Activated CD8-positive, alpha-beta memory T cell treated with anti-CD3 and anti-CD28 coated beads for 4 hours (primary cell): Measurements from ENCODE around the gene FBXO34.
"Not testable (repeated sequence)": the region's sequence is repeated elsewhere in the genome, so short reads cannot be mapped to it uniquely, and the experiment has no call there.

Experiments used
- DNase-seq, 2 donors: peaks; one replicate each; pipeline ENCODE4 v3.0.0-alpha.2; 2020; ENCODE audit warnings: low read depth in 2 of 2

FBXO34 gene

GRCh38 chr14:55309154-55309553 lies 37.9 kb downstream of the FBXO34 start:
- no peak for DNase-seq

GRCh38 chr14:55309761-55310365 lies 38.6 kb downstream of the FBXO34 start:
- no peak for DNase-seq

- DNase-seq, result not testable (repeated sequence)
Measured at GRCh38 chr14:55312379-55313030, 41.3 kb downstream of the FBXO34 start.

- no peak for DNase-seq
Measured at GRCh38 chr14:55313480-55313879, 42.3 kb downstream of the FBXO34 start.

- no peak for DNase-seq
Measured at GRCh38 chr14:55314449-55314848, 43.2 kb downstream of the FBXO34 start.

GRCh38 chr14:55316564-55316963 lies 45.3 kb downstream of the FBXO34 start:
- DNase-seq, result no peak

- DNase-seq, result no peak
Measured at GRCh38 chr14:55317542-55318306, 46.5 kb downstream of the FBXO34 start.

- DNase-seq, result no peak
Measured at GRCh38 chr14:55318694-55319093, 47.5 kb downstream of the FBXO34 start.

GRCh38 chr14:55323910-55324309 lies 52.7 kb downstream of the FBXO34 start:
- no peak for DNase-seq

GRCh38 chr14:55324812-55325211 lies 53.6 kb downstream of the FBXO34 start:
- no peak for DNase-seq

GRCh38 chr14:55327179-55327578 lies 56.0 kb downstream of the FBXO34 start:
- no peak for DNase-seq

GRCh38 chr14:55328317-55328716 lies 57.1 kb downstream of the FBXO34 start:
- no peak for DNase-seq

GRCh38 chr14:55329999-55330710 lies 58.9 kb downstream of the FBXO34 start:
- no peak for DNase-seq

- no peak for DNase-seq
Measured at GRCh38 chr14:55332654-55333570, 61.7 kb downstream of the FBXO34 start.

GRCh38 chr14:55333711-55334485 lies 62.7 kb downstream of the FBXO34 start:
- no peak for DNase-seq

GRCh38 chr14:55336162-55336561 lies 64.9 kb downstream of the FBXO34 start:
- no peak for DNase-seq

- no peak for DNase-seq
Measured at GRCh38 chr14:55336691-55337090, 65.5 kb downstream of the FBXO34 start.

GRCh38 chr14:55339770-55340169 lies 68.5 kb downstream of the FBXO34 start:
- DNase-seq, result no peak

- DNase-seq, result no peak
Measured at GRCh38 chr14:55340482-55340881, 69.3 kb downstream of the FBXO34 start.

GRCh38 chr14:55341781-55342180 lies 70.6 kb downstream of the FBXO34 start:
- no peak for DNase-seq
